A549 (cell line): ENCODE data around the gene ABO.

Experiments
- CBX2 ChIP-seq: fragments of 200-600 bp; sonication (generic); IDR thresholded peaks from 2 replicates; pipeline ENCODE4 v1.6.1; 2016; ENCODE audit warnings: low read depth, mild to moderate bottlenecking, borderline replicate concordance
- CEBPB ChIP-seq, 2 experiments: fragments of >200 bp in 1 of 2; sonication (Bioruptor Twin) in 1 of 2; formaldehyde crosslinking in 1 of 2; IDR thresholded peaks; 2 replicates each; pipeline ENCODE4 v1.6.1; 2012 to 2016
- NR3C1 ChIP-seq: fragments of >200 bp; sonication (Bioruptor Twin); formaldehyde crosslinking; IDR thresholded peaks from 3 replicates; pipeline ENCODE4 v1.6.1; 2017
- TF ChIP-seq, protein P1 (sequence below): fragments of >200 bp; sonication (Bioruptor Twin); formaldehyde crosslinking; IDR thresholded peaks from 3 replicates; pipeline ENCODE4 v1.5.1; 2016
- TF ChIP-seq, protein P2 (sequence below): fragments of 200-600 bp; sonication (generic); IDR thresholded peaks from 2 replicates; pipeline ENCODE4 v1.6.1; 2016; ENCODE audit warnings: antibody characterized with exemption, mild to moderate bottlenecking, moderate library complexity
- TF ChIP-seq, protein P3 (sequence below): IDR thresholded peaks from 2 replicates; pipeline ENCODE4 v1.6.1; 2012

GRCh38 chr9:133306242-133307204 is 31.5 kb upstream of the ABO start:
- TF ChIP-seq, protein P1, sequence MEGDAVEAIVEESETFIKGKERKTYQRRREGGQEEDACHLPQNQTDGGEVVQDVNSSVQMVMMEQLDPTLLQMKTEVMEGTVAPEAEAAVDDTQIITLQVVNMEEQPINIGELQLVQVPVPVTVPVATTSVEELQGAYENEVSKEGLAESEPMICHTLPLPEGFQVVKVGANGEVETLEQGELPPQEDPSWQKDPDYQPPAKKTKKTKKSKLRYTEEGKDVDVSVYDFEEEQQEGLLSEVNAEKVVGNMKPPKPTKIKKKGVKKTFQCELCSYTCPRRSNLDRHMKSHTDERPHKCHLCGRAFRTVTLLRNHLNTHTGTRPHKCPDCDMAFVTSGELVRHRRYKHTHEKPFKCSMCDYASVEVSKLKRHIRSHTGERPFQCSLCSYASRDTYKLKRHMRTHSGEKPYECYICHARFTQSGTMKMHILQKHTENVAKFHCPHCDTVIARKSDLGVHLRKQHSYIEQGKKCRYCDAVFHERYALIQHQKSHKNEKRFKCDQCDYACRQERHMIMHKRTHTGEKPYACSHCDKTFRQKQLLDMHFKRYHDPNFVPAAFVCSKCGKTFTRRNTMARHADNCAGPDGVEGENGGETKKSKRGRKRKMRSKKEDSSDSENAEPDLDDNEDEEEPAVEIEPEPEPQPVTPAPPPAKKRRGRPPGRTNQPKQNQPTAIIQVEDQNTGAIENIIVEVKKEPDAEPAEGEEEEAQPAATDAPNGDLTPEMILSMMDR, result no peak
- TF ChIP-seq, protein P2, sequence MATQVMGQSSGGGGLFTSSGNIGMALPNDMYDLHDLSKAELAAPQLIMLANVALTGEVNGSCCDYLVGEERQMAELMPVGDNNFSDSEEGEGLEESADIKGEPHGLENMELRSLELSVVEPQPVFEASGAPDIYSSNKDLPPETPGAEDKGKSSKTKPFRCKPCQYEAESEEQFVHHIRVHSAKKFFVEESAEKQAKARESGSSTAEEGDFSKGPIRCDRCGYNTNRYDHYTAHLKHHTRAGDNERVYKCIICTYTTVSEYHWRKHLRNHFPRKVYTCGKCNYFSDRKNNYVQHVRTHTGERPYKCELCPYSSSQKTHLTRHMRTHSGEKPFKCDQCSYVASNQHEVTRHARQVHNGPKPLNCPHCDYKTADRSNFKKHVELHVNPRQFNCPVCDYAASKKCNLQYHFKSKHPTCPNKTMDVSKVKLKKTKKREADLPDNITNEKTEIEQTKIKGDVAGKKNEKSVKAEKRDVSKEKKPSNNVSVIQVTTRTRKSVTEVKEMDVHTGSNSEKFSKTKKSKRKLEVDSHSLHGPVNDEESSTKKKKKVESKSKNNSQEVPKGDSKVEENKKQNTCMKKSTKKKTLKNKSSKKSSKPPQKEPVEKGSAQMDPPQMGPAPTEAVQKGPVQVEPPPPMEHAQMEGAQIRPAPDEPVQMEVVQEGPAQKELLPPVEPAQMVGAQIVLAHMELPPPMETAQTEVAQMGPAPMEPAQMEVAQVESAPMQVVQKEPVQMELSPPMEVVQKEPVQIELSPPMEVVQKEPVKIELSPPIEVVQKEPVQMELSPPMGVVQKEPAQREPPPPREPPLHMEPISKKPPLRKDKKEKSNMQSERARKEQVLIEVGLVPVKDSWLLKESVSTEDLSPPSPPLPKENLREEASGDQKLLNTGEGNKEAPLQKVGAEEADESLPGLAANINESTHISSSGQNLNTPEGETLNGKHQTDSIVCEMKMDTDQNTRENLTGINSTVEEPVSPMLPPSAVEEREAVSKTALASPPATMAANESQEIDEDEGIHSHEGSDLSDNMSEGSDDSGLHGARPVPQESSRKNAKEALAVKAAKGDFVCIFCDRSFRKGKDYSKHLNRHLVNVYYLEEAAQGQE, result no peak
- TF ChIP-seq, protein P3, sequence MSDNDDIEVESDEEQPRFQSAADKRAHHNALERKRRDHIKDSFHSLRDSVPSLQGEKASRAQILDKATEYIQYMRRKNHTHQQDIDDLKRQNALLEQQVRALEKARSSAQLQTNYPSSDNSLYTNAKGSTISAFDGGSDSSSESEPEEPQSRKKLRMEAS, result no peak
- TF ChIP-seq CBX2 (no peak), NR3C1 (no peak), CEBPB (IDR thresholded peaks at IDR 0.05) (no peak)
